Small intestine (tissue), 7 donors: Measurements from ENCODE around the gene LRIG2. TPM values are rescaled to one million over a fixed set of nuclear protein-coding genes. Genes with fewer than 3 reads are reported as not detected.

Source experiments
- DNase-seq, 2 donors: peaks; one replicate each; pipeline versions ENCODE4 v3.0.0 to v3.0.0-alpha.2; 2013
- FAIRE-seq: peaks from 2 replicates; lab custom pipeline; 2012; peaks lifted over from hg19 to GRCh38; lab: Jason Lieb, UNC
- H3K27ac ChIP-seq, 3 donors: one replicate each; pipeline ENCODE4 v1.5.1; 2013; ENCODE audit warnings: low read length in 2 of 3, mild to moderate bottlenecking in 2 of 3, control low read depth in 1 of 3, inconsistent platforms in 1 of 3, low read depth in 1 of 3, moderate library complexity in 1 of 3
- H3K27me3 ChIP-seq, 3 donors: one replicate each; pipeline ENCODE4 v1.6.1; 2013; ENCODE audit warnings: low read length in 3 of 3, inconsistent platforms in 1 of 3; ENCODE audit not compliant: control insufficient read depth in 3 of 3, insufficient read depth in 3 of 3
- H3K36me3 ChIP-seq, 3 donors: one replicate each; pipeline ENCODE4 v1.6.1; 2013; ENCODE audit warnings: low read length in 3 of 3, inconsistent platforms in 1 of 3, low read depth in 1 of 3, mild to moderate bottlenecking in 1 of 3, moderate library complexity in 1 of 3; ENCODE audit not compliant: control insufficient read depth in 3 of 3, insufficient read depth in 2 of 3
- H3K4me1 ChIP-seq, 3 donors: one replicate each; pipeline ENCODE4 v1.6.1; 2013; ENCODE audit warnings: low read length in 2 of 3, inconsistent platforms in 1 of 3, low read depth in 1 of 3, mild to moderate bottlenecking in 1 of 3, moderate library complexity in 1 of 3; ENCODE audit not compliant: control insufficient read depth in 3 of 3, insufficient read depth in 2 of 3
- H3K4me3 ChIP-seq, 3 donors: one replicate each; pipeline ENCODE4 v1.5.1; 2013; ENCODE audit warnings: low read length in 3 of 3, control low read depth in 1 of 3, inconsistent platforms in 1 of 3, low read depth in 1 of 3, mild to moderate bottlenecking in 1 of 3, moderate library complexity in 1 of 3
- H3K9me3 ChIP-seq, 2 donors: one replicate each; pipeline ENCODE4 v1.6.1; 2013; ENCODE audit warnings: low read depth in 1 of 2, low read length in 1 of 2; ENCODE audit not compliant: control insufficient read depth in 2 of 2, insufficient read depth in 1 of 2
- WGBS, 3 donors: extraction: QIAGEN DNeasy Blood & Tissue Kit; methylation state at CpG; one replicate each; pipeline ENCODE4 v1.1.7; 2013; 5-methylcytosine and 5-hydroxymethylcytosine counted together
- polyA plus RNA-seq, 4 donors: library from polyadenylated mRNA; stranded (reverse) in 3 of 4; unstranded in 1 of 4; fragments of 200-250 nt in 3 of 4; fragments of 120-200 nt in 1 of 4; gene quantifications; one replicate each; pipeline versions ENCODE4 v1.2.1 to v1.2.3, GENCODE V29; 2013
- donor health status: healthy with polysubstance abuse.
- donor health status: control.
- donor health status: control.
- donor health status: Bipolar disorder and iron deficiency.
- donor health status: healthy.

Gene LRIG2
- polyA plus RNA-seq, 4 donors = 2.4 to 12.3 (median 3.8) TPM

DNA sequence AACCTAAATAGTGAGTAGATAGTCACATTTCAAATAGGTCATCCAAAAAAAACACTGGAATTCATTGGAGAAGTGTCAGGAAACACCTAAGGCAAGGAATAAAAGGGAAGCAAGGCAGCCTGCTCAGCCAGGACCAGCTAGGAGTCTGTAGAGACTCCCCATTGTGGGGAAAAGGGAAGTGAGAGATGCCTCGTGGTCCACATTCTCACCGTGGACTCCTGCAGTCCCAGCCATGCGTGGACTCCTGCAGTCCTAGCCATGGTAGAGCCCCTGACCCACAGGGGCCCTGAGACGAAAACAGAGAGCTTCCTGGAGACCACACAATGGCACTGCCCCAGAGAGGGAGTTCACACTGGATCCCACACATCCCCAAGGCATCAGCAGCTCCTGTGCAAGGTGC lies 97.5 kb downstream of the LRIG2 start:
- no peak overlapping the region for H3K4me3 ChIP-seq
- no peaks in the 10 kb centered on the region for H3K36me3 ChIP-seq
- peaks cover 0 to 18% of the 10 kb centered on the region in 2 donors for H3K9me3 ChIP-seq
- H3K4me1 ChIP-seq = no peaks in the 10 kb centered on the region
- DNase-seq (no peak), FAIRE-seq (no peak)
- no peak overlapping the region for H3K27ac ChIP-seq
- 75 to 91% (median 78%) methylated on average over 4 of the region's 4 CpGs for WGBS, 3 donors
- no peaks in the 10 kb centered on the region for H3K27me3 ChIP-seq

- Histone ChIP-seq H3K9me3 (peaks cover 0 to 4% of the 10 kb centered on the region in 2 donors), H3K4me1 (no peaks in the 10 kb centered on the region), H3K36me3 (no peaks in the 10 kb centered on the region), H3K27ac (no peak overlapping the region), H3K4me3 (no peak overlapping the region), H3K27me3 (no peaks in the 10 kb centered on the region)
- WGBS, 3 donors = 92 to 95% (median 93%) methylated on average over 3 of the region's 3 CpGs
- FAIRE-seq = no peak
- DNase-seq = no peak
Observed at GRCh38 chr1:113178106-113178505, 105.1 kb downstream of the LRIG2 start.

DNA sequence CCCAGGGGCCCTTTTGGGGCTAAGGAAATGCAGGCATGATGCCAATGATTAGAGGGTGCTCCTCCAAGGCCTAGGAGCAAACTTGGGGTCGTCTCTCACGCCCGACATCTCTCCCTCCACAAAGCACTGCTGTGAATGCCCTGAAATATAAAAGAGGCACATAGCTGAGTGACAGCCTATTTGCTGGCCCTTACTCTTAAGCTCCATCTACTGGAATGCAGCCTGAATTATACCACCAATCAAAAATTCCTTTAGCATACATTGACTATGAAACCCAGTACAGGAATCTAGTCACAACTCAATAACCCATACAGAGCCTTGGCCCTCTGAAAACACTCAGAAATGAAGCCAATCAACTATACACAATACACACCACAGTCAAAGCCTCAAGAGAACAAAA lies 105.5 kb downstream of the LRIG2 start:
- H3K27ac ChIP-seq = no peak overlapping the region
- no peaks in the 10 kb centered on the region for H3K4me1 ChIP-seq
- no peak overlapping the region for H3K4me3 ChIP-seq
- FAIRE-seq = no peak
- H3K36me3 ChIP-seq = no peaks in the 10 kb centered on the region
- DNase-seq = no peak
- no peaks in the 10 kb centered on the region for H3K27me3 ChIP-seq
- 79 to 92% (median 86%) methylated on average over 3 of the region's 3 CpGs for WGBS, 3 donors
- H3K9me3 ChIP-seq = no peaks in the 10 kb centered on the region

Other genes with a start within 250 kb of the LRIG2 start
- 10 to 100 TPM in 2 of 4 donors, 1 to 10 TPM in 2; 6.8 to 29.9 (median 14.6) TPM for gene SLC16A1, start 117.0 kb upstream of the LRIG2 start, polyA plus RNA-seq